HG03066 (cell line): Measurements from ENCODE around the gene FGGY.

Source experiments
- ATAC-seq: cut with Tn5 transposase; IDR thresholded peaks from one replicate; pipeline ENCODE4 v1.9.1; 2021; ENCODE audit warnings: low read depth; ENCODE audit not compliant: unreplicated experiment

Gene FGGY

DNA sequence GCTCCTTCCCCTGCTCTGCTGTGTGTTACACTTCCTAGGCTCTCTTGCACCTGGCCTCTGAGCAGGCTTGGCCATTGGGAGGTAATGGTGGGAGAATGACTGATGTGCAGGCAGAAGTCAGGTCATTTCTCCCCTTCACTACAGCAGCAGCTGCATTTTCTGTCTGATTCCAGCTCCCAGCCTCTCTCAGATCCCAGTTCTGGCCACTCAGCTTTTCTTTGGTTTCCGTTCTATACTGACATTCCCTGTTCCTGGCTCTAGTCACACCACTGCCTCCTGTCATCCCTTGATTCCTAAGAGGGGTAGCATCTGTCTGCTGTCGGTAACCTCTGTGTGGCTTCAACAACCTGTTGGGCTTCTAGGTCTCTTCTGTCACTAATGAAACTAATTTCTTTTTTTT is 390.2 kb downstream of the FGGY start:
- no peak for ATAC-seq

DNA sequence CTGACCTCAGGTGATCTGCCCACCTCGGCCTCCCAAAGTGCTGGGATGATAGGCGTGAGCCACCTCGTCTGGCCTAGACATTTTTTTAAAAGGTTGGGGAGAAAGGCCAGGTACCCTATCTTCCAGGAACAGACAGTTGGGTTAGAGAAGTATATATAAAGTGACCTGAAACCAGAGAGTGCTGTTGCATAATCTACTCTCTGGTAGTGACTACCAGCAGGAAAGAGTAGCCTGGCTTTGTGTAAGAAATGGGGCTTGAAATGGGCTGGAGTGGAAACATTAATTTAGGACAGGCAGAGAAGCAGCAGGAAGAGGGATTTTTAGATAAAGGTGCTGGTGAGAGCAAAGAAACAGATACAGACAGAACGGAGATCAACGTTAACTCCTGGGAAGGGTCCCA is 392.1 kb downstream of the FGGY start:
- ATAC-seq = no peak

DNA sequence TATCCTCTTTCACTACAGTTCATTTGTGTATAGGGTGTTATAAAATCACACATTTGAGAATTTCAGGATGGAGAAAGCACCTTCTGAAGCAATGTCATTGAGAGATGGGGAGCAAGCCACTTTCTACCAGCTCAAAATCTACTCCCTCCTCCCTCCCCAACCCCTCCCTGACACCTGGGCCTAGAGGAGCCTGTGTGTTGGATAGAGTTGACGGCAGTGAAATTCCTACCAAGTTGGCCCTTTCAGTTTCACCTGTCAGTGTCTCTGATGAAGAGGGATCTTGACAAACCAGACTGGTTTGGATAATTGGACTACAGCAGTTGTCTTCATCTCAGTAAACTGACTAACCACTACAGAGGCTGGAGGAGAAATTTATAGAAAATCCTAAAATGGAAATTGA is 392.8 kb downstream of the FGGY start:
- ATAC-seq = no peak

DNA sequence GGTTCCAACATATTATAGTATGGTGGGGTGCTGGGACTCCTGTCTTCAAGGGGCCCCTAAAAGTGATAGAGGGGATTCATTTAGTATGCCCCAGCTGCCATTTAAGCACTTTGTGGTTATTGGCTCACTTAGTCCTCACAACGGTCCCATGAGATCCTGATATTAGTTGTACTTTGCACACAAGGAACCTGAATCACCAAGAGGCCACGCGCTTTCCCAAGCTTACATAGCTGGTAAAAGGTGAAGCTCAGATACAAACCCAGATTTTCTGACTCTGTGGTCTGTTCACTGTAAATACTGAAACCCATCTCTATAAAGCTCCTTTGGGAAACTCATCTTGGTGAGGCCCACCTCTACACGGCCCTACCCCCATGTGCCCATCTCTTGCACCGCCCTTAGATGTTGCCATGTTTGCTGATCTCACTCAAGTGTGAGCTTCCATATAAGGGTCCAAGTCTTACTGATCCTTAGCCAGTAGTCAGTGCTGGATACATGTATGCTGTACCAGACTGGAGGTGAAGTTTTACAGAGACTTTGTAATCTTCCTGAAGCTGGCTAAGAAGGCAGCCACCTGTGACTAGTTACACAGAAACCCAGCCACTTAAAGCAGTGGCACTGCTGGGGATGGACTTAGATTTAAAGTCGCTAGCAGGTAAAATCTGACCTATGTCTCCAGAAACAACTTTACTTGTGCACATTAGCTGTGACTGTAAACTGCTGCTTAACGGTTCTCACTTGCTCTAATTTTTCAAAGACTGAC is 393.5 kb downstream of the FGGY start:
- no peak for ATAC-seq

DNA sequence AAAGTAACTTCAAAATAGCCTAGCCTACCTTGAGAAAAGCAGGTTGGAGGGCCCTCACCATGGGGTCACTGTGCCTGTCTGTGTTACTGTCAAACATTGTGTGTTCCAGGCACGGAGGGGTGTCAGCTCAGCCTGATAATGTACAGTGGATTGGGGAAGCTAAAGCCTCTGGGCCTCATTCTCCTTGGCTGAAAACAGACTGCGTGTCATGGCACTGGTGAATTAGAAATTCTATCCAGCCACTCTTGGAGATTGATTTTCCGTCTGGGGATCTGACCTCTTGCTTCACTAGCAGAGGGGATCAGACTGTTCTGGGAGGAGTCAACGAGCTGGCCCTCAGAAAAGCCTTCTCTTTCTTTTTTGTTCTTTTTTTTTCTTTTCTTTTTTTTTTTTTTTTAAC is 394.4 kb downstream of the FGGY start:
- ATAC-seq = no peak

DNA sequence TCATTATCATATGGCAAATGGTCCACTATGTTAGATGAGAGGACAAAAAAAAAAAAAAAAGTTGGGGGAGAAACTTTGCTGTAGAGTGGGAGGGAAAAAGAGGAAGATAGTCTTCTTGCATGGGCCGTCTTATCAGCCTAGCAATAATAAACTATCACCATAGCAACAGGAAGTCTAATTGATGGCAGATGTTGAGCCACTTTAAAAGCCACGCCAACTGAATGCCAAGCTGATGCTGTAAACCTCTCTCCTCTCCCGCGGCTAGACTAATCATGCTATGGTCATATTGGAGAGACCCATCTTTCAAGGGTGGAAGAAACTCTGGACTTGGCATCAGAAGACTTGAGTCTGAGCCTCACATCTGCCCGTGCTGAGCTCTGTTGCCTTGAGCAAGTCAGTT is 395.7 kb downstream of the FGGY start:
- no peak for ATAC-seq

DNA sequence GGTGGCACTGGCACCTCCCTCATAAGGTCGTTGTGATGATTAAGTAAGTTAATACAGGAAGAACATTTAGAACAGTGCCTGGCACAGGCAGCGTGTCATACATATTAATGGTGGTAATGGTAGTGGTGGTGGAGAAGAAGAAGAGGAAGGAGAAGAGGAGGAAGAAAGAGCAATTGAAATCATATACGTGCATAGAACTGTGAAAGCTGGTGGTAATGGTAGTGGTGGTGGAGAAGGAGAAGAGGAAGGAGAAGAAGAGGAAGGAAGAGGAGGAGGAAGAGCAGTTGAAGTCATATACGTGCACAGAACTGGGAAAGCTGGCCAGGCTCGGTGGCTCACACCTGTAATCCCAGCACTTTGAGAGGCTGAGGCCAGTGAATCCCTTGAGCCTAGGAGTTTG is 396.5 kb downstream of the FGGY start:
- ATAC-seq = no peak

DNA sequence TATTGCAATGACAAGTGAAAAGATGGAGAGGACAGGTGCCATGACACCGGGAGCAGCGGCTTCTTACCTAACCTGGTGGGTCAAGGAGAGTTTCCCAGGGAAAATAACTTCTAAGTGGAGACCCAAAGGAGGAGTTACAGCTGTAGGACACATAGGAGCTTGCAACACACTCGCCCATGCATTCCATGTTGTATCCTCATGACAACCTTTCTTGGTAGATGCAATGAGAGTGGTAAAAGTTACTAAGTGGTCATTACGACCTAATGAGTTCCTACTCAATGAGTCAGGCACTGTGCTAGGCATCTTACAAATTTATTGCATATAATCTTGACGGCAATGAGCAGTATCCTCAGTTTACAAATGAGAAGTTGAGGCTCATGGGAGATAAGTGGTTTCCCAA is 398.4 kb downstream of the FGGY start:
- ATAC-seq = no peak

DNA sequence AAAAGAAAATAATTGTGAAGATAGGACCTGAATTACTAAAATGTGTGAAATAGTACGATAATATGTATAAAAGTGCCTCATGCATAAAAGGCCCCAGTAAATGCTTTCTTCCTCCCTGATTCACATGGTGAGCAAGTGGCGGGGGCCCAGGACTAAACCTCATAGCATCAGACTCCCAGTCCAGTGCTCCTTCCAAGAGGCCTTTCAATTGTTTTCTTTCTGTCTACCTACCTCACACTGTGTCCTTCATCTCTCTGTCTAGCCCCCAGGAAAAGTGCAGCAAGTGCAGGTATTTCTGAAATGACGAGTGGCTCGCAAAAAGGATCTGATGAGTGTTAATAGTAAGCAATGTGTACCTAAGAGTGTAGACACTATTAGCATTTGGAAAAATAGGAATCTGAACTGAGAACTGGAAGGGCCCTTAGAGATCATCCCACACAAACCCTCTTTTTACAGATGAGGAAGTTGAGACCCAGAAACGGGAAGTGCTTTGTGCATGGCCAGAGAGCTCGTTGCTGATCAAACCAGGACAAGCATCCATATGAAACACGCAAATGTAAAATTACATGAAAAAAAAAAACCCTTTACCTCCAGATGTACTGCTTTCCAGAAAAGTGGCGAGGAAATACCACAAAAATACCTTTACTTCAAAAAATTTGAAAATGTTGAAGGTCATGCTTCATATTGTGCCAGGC is 399.7 kb downstream of the FGGY start:
- peak; percentile 41 for ATAC-seq

DNA sequence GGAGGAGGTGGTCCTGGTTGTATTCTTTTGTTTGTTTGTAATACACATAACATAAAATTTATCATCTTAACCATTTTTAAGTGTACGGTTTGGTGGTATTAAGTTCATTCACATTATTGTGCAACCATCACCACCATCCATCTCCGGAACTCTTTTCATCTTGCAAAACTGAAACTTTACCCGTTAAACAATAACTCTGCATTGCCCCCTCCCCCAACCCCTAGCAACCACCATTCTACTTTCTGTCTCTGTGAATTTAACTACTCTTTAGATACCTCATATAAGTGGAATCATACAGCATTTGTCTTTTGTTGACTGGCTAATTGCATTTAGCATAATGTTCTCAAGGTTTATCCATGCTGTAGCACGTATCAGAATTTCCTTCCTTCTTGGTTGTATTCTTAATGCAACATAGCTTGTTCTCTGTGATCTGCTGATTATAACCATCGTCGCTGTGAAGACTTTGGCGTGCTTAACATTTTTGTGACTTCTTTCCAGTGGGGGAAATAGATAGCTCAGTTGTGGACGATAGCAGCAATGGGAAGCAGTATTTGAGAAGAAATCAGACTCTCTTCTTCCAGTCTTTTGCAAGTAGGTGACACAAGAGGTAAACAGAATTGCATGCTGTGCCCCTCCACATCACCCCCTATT is 400.4 kb downstream of the FGGY start:
- peak; percentile 71 for ATAC-seq

DNA sequence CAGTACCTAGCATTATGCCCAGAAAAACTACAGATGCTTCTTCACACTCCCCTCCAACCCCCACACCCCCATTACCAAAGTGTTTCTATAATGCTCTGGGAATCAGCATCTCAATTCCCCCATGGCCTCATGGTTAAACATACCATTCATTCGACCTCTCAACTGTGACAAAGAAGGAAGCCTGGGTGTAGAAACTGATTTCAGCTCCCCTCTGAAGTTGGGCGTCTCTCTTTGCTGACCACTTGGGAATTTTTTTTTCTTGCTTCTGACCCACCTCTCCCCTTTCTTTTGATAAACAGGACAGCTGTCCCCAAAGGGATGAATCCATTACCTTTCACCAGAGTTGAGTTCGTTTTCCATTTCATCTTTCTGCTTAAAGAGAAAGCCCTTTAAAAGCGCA is 401.5 kb downstream of the FGGY start:
- no peak for ATAC-seq

DNA sequence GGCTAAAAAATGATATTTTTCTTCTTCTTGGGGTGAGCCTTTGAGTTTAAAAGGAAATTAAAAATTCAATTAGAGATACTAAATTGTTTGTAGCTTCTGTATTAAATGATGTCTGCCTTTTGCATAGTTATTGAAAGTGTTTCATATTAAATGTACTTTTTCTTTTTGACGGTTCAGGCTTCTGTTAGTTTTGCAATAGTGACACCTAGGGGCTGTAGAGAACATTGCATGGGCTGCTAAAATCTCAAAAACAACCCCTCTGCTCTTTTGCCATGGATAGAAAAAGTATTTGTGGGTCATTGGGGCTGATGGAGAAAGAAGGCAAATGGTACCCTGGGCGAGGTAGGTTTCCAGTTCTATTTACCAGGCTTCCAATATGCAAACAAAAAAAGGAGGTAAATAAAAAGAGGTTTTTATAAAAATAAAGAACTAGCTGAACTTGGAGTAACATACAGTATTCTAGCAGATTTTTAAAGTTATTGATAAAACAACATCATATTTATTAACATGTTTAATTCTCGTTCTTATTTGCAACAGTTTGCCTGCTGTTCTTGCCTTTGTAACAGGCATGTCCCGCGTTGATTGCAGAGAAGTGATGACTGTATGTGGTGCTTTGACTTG is 402.4 kb downstream of the FGGY start:
- ATAC-seq = no peak

DNA sequence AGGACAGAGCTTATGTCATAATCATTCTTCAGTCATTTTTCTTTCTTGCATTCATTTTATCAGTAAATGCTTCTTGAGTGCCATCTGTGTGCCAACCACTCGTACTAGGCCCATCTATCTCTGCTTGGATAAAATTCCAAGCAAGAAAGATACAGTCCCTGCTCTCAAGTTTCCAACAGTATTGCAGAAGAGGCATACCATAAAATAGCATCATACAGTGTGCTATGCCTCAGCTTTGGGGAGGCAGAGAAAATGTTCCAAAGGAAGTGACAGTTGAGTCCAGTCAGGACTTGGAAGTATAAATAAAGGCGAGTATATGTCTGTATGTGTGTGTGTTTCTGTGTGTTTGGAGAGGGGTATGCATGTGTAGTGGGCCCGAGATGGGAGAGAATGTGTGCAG is 404.5 kb downstream of the FGGY start:
- no peak for ATAC-seq

DNA sequence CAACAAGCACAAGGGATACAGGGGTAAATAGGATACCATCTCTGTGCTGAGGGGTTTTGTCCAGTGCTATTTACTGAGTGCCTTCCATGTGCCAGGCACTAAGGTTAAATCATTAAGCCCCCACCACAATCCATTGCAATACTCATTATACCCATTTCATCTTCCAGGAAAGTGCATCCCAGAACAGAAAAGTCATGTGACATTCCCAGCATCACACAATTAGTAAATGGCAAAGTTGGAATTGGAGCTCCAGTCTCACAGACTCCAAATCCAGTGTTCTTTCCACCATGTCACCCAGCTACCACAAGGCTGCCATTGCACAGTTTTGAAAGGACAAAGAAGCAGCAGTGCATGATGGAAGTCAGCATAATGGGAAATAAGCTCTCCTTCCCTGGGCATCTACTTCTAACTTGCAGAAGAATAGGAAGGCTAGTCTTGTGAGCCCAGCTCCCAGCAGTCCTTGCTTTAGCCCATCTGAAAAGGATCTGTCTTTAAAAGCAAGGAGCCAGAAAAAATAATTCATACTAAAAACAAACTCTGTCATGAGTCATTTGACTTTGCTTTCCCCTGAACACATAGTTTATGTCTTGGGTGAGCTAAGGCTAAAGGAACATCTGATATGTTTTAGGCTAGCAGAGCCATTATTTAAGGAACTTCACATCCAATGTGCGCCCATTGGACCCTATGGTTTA is 406.5 kb downstream of the FGGY start:
- ATAC-seq = no peak

DNA sequence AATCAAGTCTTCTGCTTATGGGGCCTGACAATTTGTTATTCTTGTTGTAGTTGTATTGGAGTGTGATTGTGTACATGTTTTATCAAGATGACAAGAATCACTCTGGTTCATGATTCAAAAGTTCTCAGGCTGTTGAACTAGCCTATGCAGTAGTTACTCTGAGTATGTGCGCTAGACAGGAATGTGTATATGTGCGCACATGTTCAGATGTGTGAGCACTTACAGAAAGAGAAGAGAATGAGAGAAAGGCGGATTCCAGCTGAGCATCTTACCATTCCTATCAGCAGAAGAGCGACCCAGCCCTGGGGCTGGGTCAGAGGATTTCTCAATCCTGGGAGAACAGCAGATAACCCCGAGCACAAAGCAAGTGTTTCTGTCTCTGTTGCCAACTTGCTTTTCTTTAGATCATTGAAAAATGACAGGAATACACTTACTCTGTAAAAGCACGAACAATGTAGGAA is 407.1 kb downstream of the FGGY start:
- no peak for ATAC-seq

DNA sequence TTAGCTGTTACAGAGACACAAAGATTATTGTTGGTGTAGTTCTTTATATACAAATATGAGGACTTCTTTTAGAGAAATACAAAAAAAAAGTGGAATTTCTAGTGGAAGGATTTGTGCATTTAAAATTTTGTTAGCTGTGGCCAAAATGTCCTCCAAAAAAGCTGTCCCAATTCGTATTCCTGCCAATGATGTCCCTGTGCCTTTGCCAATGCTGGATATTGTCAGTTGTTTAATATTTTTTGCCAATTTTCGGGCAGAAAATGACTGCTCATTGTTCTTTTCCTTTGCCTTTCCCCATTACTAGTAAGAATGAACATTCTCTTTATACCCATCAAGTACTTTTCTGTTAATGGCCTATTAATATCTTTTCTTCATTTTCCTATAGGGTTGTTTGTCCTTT is 407.8 kb downstream of the FGGY start:
- ATAC-seq = no peak

DNA sequence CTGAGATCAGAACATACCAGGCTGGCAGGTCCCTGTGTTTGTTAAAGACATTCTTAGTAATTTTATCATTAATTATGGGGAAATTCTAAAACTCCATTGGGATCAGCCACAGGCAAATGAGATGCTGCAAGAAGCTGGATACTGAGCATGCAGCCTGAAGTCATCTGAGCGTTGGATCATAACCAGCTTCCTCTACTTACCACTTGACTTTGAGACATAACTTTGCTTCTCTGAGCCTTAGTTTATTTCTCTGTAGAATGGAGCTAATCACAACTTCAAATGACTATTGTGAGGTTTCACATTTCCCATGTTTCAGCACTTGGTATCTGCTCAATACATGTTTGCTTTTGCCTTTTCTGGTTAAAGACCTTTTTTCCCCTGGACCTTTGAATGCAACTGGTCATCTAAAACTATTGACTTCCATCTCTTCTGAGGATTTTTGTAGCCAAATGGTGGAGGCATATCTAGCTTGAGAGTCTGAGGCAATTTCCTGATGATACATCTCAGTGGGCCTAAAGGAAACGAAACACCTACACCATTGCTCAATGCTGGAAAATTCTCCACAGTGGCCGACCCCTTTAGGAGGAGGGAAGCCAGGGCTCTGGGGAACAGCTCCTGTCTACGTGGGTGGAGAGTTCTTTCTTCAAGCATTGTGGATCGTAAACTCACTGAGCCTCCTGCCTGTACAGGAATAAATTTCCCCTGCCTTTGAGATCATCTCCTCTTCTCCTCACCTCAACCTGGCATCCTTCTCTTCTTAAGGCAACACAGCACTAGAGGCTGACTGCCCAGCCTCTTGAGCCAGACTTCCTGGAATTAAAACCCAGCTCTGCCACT is 408.8 kb downstream of the FGGY start:
- no peak for ATAC-seq

DNA sequence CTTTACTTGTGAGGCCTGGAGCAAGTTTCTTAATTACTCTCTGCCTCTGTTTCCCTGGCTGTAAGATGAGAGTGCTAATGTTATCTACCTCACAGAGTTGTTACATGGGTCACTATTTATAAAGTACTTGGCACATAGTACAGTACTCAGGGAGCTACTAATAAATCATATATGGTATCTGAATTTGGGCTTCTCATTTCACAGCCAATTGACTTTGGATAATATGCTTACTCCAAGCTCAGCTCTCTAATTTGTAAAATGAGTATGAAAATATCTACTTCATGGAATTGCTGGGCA is 409.4 kb downstream of the FGGY start:
- no peak for ATAC-seq

DNA sequence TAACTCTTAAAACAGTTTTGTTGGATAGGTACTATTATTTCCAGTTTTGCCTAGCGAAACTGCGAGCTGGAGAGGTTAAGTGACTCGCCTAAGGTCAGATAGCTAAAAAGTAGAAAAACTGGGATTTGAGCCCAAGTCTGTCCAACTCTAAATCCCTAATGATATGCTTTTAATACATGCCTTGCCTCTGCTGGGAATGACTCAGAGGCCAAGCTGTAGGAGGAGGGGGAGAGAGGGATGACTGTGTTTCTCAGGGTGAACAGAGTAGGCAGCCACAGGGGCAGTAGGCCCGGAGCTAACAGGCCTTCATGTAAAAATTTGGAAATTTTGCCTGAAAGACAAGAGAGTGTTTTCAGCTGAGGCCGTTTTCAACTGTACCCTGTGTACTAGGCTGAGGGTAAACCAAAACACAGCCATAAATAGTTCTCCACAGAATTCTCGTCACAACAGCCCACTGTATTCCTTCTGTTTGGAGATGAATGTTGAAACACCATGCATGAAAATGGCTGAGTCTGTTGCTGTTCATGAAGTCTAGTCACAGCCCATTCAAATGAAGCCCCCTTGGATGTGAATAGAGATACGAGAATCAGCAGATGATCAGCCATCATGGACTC is 410.4 kb downstream of the FGGY start:
- ATAC-seq = no peak

DNA sequence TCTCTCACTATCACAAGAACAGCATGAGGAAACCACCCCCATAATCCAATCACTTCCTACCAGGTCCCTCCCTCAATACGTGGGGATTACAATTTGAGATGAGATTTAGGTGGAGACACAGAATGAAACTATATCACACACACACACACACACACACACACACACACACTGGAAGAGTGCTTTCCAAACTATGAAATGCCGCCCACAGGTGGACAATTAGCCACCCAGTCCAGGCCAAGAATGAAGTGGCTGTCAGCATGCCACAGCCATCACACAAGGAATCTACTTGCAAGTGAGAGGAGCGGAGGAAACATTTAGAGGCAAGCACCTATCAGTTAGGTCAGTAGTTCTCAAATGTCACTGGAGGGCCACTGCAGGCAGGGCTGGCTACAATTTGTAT is 412.4 kb downstream of the FGGY start:
- no peak for ATAC-seq
